A673 (cell line): Measurements from ENCODE around the gene SIDT1. TPM values are rescaled to one million over a fixed set of nuclear protein-coding genes. Genes with fewer than 3 reads are reported as not detected.

Experiments
- BruUV-seq: library from RNA; stranded (reverse); fragments of 400-500 nt; replicated peaks from 2 replicates; lab custom pipeline; 2021; lab: Mats Ljungman, UMichigan
- CTCF ChIA-PET: fragments of 300-600 bp; sonication (Branson Sonifier 250); formaldehyde crosslinking; loops from one replicate; lab custom pipeline; 2022; ENCODE audit warnings: antibody characterized with exemption; lab: Charles Lee
- POLR2A ChIA-PET: fragments of 300-600 bp; sonication (Branson Sonifier 250); formaldehyde crosslinking; loops from one replicate; lab custom pipeline; 2022; ENCODE audit warnings: antibody characterized with exemption; ENCODE audit not compliant: low non-redundant PET; lab: Charles Lee
- DNase-seq: peaks from one replicate; pipeline ENCODE4 v3.0.0-alpha.2; 2015; ENCODE audit warnings: low spot score
- H3K27ac ChIP-seq: fragments of 200-600 bp; sonication (generic); 2 replicates; pipeline ENCODE4 v1.5.1; 2016; ENCODE audit warnings: mixed run types, low read depth, mild to moderate bottlenecking, mixed read lengths, antibody characterized with exemption, low read length; ENCODE audit not compliant: poor library complexity, severe bottlenecking
- H3K27me3 ChIP-seq: fragments of 200-600 bp; sonication (generic); replicated peaks from 2 replicates; pipeline ENCODE4 v1.6.1; 2017; ENCODE audit warnings: mixed run types, low read depth, mild to moderate bottlenecking, mixed read lengths, antibody characterized with exemption, low read length; ENCODE audit not compliant: insufficient read depth, poor library complexity
- H3K36me3 ChIP-seq: fragments of 200-600 bp; sonication (generic); 2 replicates; pipeline ENCODE4 v1.6.1; 2016; ENCODE audit warnings: mixed run types, mild to moderate bottlenecking, mixed read lengths, antibody characterized with exemption, low read length; ENCODE audit not compliant: insufficient read depth, poor library complexity, severe bottlenecking
- H3K4me1 ChIP-seq: fragments of 200-600 bp; sonication (generic); 2 replicates; pipeline ENCODE4 v1.6.1; 2017; ENCODE audit warnings: mixed run types, mild to moderate bottlenecking, mixed read lengths, antibody characterized with exemption, low read length; ENCODE audit not compliant: insufficient read depth, poor library complexity, severe bottlenecking
- H3K4me3 ChIP-seq: fragments of 200-600 bp; sonication (generic); 2 replicates; pipeline ENCODE4 v1.5.1; 2016; ENCODE audit warnings: low read depth, mixed run types, mild to moderate bottlenecking, mixed read lengths, low read length; ENCODE audit not compliant: poor library complexity, severe bottlenecking
- H3K9me3 ChIP-seq: fragments of 200-600 bp; sonication (generic); 2 replicates; pipeline ENCODE4 v1.6.1; 2016; ENCODE audit warnings: mixed run types, low read depth, mild to moderate bottlenecking, mixed read lengths, antibody characterized with exemption, low read length; ENCODE audit not compliant: poor library complexity, severe bottlenecking
- CTCF ChIP-seq: fragments of 300-800, 200-600 bp; sonication (generic); conservative IDR thresholded peaks from 2 replicates; pipeline ENCODE4 v1.5.1; 2017; ENCODE audit warnings: low read depth, mild to moderate bottlenecking, antibody characterized with exemption, low read length, moderate library complexity, mixed read lengths
- EZH2 ChIP-seq: fragments of 200-600 bp; sonication (generic); IDR thresholded peaks from 2 replicates; pipeline ENCODE4 v1.6.1; 2017; ENCODE audit warnings: borderline replicate concordance, low read depth, mild to moderate bottlenecking, mixed read lengths, antibody characterized with exemption, low read length; ENCODE audit not compliant: poor library complexity, severe bottlenecking
- intact Hi-C: fragments of 100-400 bp; cut with micrococcal nuclease; formaldehyde crosslinking; loops from one replicate; pipeline ENCODE4 v1.10.0; 2022; ENCODE audit not compliant: unreplicated experiment
- total RNA-seq: library from RNA; stranded (reverse); gene quantifications from 2 replicates; pipeline ENCODE4 v1.2.3, GENCODE V29; 2021

SIDT1 gene
- total RNA-seq, 1 experiment from 2014 or later = not detected

DNA sequence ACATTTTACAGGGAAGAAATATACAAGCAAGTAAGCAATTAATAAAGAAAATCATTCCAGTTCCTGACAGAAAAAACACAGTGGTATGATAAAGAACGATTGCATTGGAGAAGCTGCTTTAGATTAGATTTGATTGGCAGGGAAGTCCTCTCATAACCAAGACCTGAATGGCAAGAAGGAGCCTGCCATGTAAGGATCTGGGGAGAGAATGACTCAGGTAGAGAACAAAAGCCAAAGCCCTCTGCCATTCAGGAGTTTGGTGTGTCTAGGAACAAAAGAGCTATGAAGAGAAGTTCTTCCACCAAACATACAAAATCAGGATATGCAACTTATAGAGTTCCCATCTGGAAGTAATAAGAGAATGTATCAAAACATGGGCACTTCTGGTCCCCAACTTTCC is 57.6 kb downstream of the SIDT1 start:
- no TSS peak for BruUV-seq
- no peaks in the 10 kb centered on the region for H3K9me3 ChIP-seq
- H3K4me3 ChIP-seq = no peak overlapping the region
- ChIA-PET CTCF (no interaction called here), POLR2A (no interaction called here)
- no peak overlapping the region for H3K27ac ChIP-seq
- H3K36me3 ChIP-seq = no peaks in the 10 kb centered on the region
- no peaks in the 10 kb centered on the region for H3K4me1 ChIP-seq
- TF ChIP-seq EZH2 = no peak
- no peak for TF ChIP-seq CTCF
- no peaks in the 10 kb centered on the region for H3K27me3 ChIP-seq
- intact Hi-C loops = no loop called here
- DNase-seq = no peak

DNA sequence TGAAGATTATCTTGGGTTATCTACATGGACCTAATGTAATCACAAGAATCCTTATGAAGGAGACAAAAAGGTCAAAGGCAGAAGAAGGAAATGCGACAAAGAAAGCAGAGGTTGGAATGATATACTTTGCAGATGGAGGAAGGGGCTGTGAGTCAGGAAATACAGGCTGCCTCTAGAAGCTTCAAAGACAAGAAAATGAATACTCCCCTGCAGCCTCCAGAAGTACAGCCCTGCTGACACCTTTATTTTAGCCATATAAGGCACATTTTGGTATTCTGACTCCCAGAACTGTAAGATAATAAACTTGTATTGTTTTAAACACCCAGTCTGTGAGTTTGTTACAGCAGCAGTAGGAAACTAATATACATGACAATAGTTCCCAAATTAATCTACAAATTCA is 58.6 kb downstream of the SIDT1 start:
- no peak for TF ChIP-seq CTCF
- no peak for TF ChIP-seq EZH2
- Histone ChIP-seq H3K4me1 (no peaks in the 10 kb centered on the region), H3K27ac (no peak overlapping the region), H3K9me3 (no peaks in the 10 kb centered on the region), H3K36me3 (no peaks in the 10 kb centered on the region), H3K27me3 (no peaks in the 10 kb centered on the region), H3K4me3 (no peak overlapping the region)
- POLR2A ChIA-PET = no interaction called here
- CTCF ChIA-PET = no interaction called here
- no peak for DNase-seq
- no TSS peak for BruUV-seq
- intact Hi-C loops = no loop called here

GRCh38 chr3:113594066-113594465 is 61.7 kb downstream of the SIDT1 start:
- CTCF ChIA-PET = no interaction called here
- POLR2A ChIA-PET = no interaction called here
- no TSS peak for BruUV-seq
- DNase-seq = no peak
- H3K4me1 ChIP-seq = no peaks in the 10 kb centered on the region
- no peaks in the 10 kb centered on the region for H3K27me3 ChIP-seq
- intact Hi-C loops = no loop called here
- H3K27ac ChIP-seq = no peak overlapping the region
- TF ChIP-seq EZH2 (no peak), CTCF (no peak)
- H3K9me3 ChIP-seq = no peaks in the 10 kb centered on the region
- H3K36me3 ChIP-seq = no peaks in the 10 kb centered on the region
- no peak overlapping the region for H3K4me3 ChIP-seq
